Prostate gland (tissue), 2 donors: ENCODE data around the gene GTF2I.
"Not testable (repeated sequence)": the region's sequence is repeated elsewhere in the genome, so short reads cannot be mapped to it uniquely, and the experiment has no call there.

Source experiments
- CTCF ChIP-seq, 4 experiments: fragments of 200-600 bp in 2 of 4; fragments of 450-650 bp in 2 of 4; sonication (generic) in 2 of 4; IDR thresholded peaks; 1 replicate in 3 of 4; 2 replicates in 1 of 4; pipeline ENCODE4 v1.5.1; 2016 to 2019; ENCODE audit warnings: antibody characterized with exemption in 4 of 4, mild to moderate bottlenecking in 2 of 4, moderate library complexity in 2 of 4
- POLR2A ChIP-seq: fragments of 450-650 bp; IDR thresholded peaks from one replicate; pipeline ENCODE4 v1.6.1; 2016; ENCODE audit warnings: antibody characterized with exemption, mild to moderate bottlenecking

- not testable (repeated sequence) for TF ChIP-seq POLR2A; CTCF (IDR thresholded peaks at IDR 0.05)
Measured at GRCh38 chr7:74766991-74767390, 109.5 kb downstream of the GTF2I start.
